ENCODE results near the gene KLK14.

DNA sequence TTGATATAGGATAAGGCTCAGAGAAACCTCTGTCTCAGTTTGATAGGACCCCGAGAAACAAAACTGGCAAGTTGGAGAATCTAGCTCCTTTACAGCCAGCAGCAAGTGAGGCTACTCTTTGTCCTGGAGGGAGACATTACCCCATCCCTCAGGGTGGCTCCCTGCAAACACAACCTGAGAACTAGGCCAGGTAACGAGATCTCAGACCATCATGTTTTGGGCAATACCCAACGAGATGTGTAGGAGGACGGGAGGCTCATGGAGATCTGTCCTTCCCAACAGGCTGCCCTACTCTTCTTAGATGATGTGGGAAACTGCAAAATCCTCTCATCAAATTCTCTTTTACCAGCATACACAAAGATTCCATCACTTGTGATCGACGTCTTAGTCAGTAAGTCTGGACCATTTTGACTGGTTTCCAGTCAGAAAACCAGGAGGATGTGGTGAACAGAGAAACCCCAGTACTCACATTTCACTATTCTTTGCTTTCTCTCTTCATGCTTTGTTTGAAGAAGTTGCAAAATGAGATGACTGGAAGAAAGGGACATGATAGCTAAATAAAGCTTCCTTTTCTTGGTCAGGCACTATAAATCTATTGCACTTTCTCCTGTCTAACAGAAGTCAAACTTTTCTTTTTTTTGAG is 31.5 kb upstream of the KLK14 start:
- TF ChIP-seq CTCF (IDR thresholded peaks at IDR 0.05) (no peak), POLR2A (IDR thresholded peaks at IDR 0.05) (no peak)

All from Peyer's patch (tissue), 4 donors.